HepG2 (cell line): ENCODE measurements around the gene SPPL2B. TPM values are rescaled to one million over a fixed set of nuclear protein-coding genes. Genes with fewer than 3 reads are reported as not detected.

Experiments used
- ATAC-seq: fragments of 200-7000 bp; cut with Tn5 transposase; 3 replicates; pipeline ENCODE4 v1.9.1; 2020; ENCODE audit warnings: mild to moderate bottlenecking, moderate library complexity
- BruUV-seq: library from RNA; stranded (reverse); fragments of 400-500 nt; replicated peaks from 2 replicates; lab custom pipeline; 2021; lab: Mats Ljungman, UMichigan
- CTCF ChIA-PET: fragments of 300-600 bp; formaldehyde crosslinking; extraction: SDS; loops from one replicate; lab custom pipeline; 2021; ENCODE audit warnings: low total read pairs, inconsistent platforms, low intra/inter-chr PET ratio; lab: Yijun Ruan, JAX
- POLR2A ChIA-PET: fragments of 350-600 bp; sonication (Branson Sonifier 250); formaldehyde crosslinking; loops from one replicate; lab custom pipeline; 2020; ENCODE audit warnings: antibody characterized with exemption, inconsistent platforms; lab: Yijun Ruan, JAX
- DNase-seq: peaks from one replicate; pipeline ENCODE4 v3.0.0-alpha.2; 2015; ENCODE audit warnings: low spot score
- FAIRE-seq: peaks from 3 replicates; lab custom pipeline; 2011; peaks lifted over from hg19 to GRCh38; lab: Jason Lieb, UNC
- H2AFZ ChIP-seq: one replicate; pipeline ENCODE4 v1.6.1; 2011; ENCODE audit warnings: low read length, inconsistent platforms
- H3K27ac ChIP-seq: fragments of 300-600 bp; 3 replicates; pipeline ENCODE4 v1.8.0; 2011; ENCODE audit warnings: mixed run types, mild to moderate bottlenecking, mixed read lengths, low read length, inconsistent platforms; ENCODE audit not compliant: insufficient read depth; ENCODE audit errors: extremely low read length
- H3K27me3 ChIP-seq, 2 experiments: fragments of 200-600 bp in 1 of 2; 2 replicates in 1 of 2; 3 replicates in 1 of 2; pipeline versions ENCODE4 v1.6.0 to v1.8.0; 2011; ENCODE audit warnings: low read length in 2 of 2, mild to moderate bottlenecking in 2 of 2, moderate library complexity in 2 of 2, inconsistent platforms in 1 of 2; ENCODE audit not compliant: insufficient read depth in 2 of 2, control insufficient read depth in 1 of 2
- H3K36me3 ChIP-seq, 2 experiments: fragments of 200-600 bp in 1 of 2; replicated peaks in 1 of 2; 2 replicates in 1 of 2; 3 replicates in 1 of 2; pipeline versions ENCODE4 v1.5.1 to v1.8.0; 2011; ENCODE audit warnings: low read length in 2 of 2, inconsistent platforms in 1 of 2; ENCODE audit not compliant: insufficient read depth in 2 of 2, control insufficient read depth in 1 of 2
- H3K4me1 ChIP-seq: 2 replicates; pipeline ENCODE4 v1.5.1; 2012; ENCODE audit warnings: low read length, inconsistent platforms; ENCODE audit not compliant: insufficient read depth
- H3K4me2 ChIP-seq: 2 replicates; pipeline ENCODE4 v1.6.0; 2011; ENCODE audit warnings: low read depth, low read length, inconsistent platforms
- H3K4me3 ChIP-seq, 3 experiments: fragments of 200-600 bp in 1 of 3; sonication (generic), shearing (Covaris generic) in 1 of 3; replicated peaks in 1 of 3; 2 replicates each; pipeline ENCODE4 v1.5.1; 2011 to 2016; ENCODE audit warnings: low read length in 3 of 3, inconsistent platforms in 2 of 3, low read depth in 2 of 3, mild to moderate bottlenecking in 2 of 3, control low read depth in 1 of 3, mixed read lengths in 1 of 3; ENCODE audit not compliant: insufficient read depth in 1 of 3
- H3K79me2 ChIP-seq: one replicate; pipeline ENCODE4 v1.6.1; 2011; ENCODE audit warnings: low read length, inconsistent platforms; ENCODE audit not compliant: insufficient read depth
- H3K9ac ChIP-seq: 2 replicates; pipeline ENCODE4 v1.6.0; 2011; ENCODE audit warnings: mild to moderate bottlenecking, low read depth, low read length, inconsistent platforms; ENCODE audit not compliant: insufficient read depth
- H3K9me3 ChIP-seq: 2 replicates; pipeline ENCODE4 v1.5.1; 2012; ENCODE audit warnings: mild to moderate bottlenecking, low read length
- H4K20me1 ChIP-seq: 2 replicates; pipeline ENCODE4 v1.6.0; 2011; ENCODE audit warnings: inconsistent platforms, mild to moderate bottlenecking, low read length, moderate library complexity; ENCODE audit not compliant: insufficient read depth
- ATAD3A ChIP-seq: sonication (generic); formaldehyde crosslinking; IDR thresholded peaks from 2 replicates; pipeline ENCODE4 v1.4.0; 2020; ENCODE audit warnings: missing genetic modification reagents
- CENPT ChIP-seq: sonication (generic); formaldehyde crosslinking; IDR thresholded peaks from 2 replicates; pipeline ENCODE4 v1.8.0; 2022; ENCODE audit warnings: low read depth, mild to moderate bottlenecking, moderate library complexity, missing genetic modification reagents
- PHF20 ChIP-seq: sonication (generic); formaldehyde crosslinking; IDR thresholded peaks from 2 replicates; pipeline ENCODE4 v1.5.0; 2020; ENCODE audit warnings: mild to moderate bottlenecking, missing genetic modification reagents
- RBM39 ChIP-seq: fragments of 200-400 bp; formaldehyde crosslinking; IDR thresholded peaks from one replicate; pipeline ENCODE4 v1.6.1; 2018; ENCODE audit warnings: antibody characterized with exemption, mild to moderate bottlenecking, low read depth, low read length; ENCODE audit not compliant: poor library complexity, severe bottlenecking
- TEAD3 ChIP-seq: optimal IDR thresholded peaks from 2 replicates; pipeline ENCODE3; 2016; ENCODE audit warnings: borderline replicate concordance
- ZBTB3 ChIP-seq: sonication (generic); formaldehyde crosslinking; IDR thresholded peaks from 2 replicates; pipeline ENCODE4 v1.4.0; 2020; ENCODE audit warnings: low read depth, mild to moderate bottlenecking, moderate library complexity, missing genetic modification reagents, borderline replicate concordance
- ZMYM3 ChIP-seq: sonication (generic); formaldehyde crosslinking; IDR thresholded peaks from 2 replicates; pipeline ENCODE4 v1.5.1; 2020; ENCODE audit warnings: mild to moderate bottlenecking, missing genetic modification reagents
- ZNF225 ChIP-seq: sonication (generic); formaldehyde crosslinking; IDR thresholded peaks from 2 replicates; pipeline ENCODE4 v1.4.0; 2020; ENCODE audit warnings: mild to moderate bottlenecking, missing genetic modification reagents
- ZNF570 ChIP-seq: sonication (generic); formaldehyde crosslinking; IDR thresholded peaks from 2 replicates; pipeline ENCODE4 v1.4.0; 2020; ENCODE audit warnings: mild to moderate bottlenecking, missing genetic modification reagents, borderline replicate concordance
- ZNF724P ChIP-seq: sonication (generic); formaldehyde crosslinking; IDR thresholded peaks from 2 replicates; pipeline ENCODE4 v1.8.0; 2022; ENCODE audit warnings: missing genetic modification reagents, borderline replicate concordance
- ZNF792 ChIP-seq: IDR thresholded peaks from 2 replicates; pipeline ENCODE4 v1.6.1; 2016
- ZSCAN31 ChIP-seq: sonication (generic); formaldehyde crosslinking; IDR thresholded peaks from 2 replicates; pipeline ENCODE4 v1.5.0; 2020; ENCODE audit warnings: low read depth, mild to moderate bottlenecking, missing genetic modification reagents
- WGBS: methylation state at CpG from one replicate; pipeline ENCODE4 v1.1.6; 2017; ENCODE audit warnings: low lambda C conversion rate; 5-methylcytosine and 5-hydroxymethylcytosine counted together
- in situ Hi-C: cut with HindIII; loops from 2 replicates; pipeline ENCODE4 v1.10.0; 2017; ENCODE audit warnings: low pct_unique_long_range_greater_than_20kb; ENCODE audit not compliant: extremely low pct_ligation_motif_present
- intact Hi-C: fragments of 100-400 bp; cut with micrococcal nuclease; formaldehyde crosslinking; loops from one replicate; pipeline ENCODE4 v1.10.0; 2022; ENCODE audit not compliant: unreplicated experiment
- polyA plus RNA-seq, 8 experiments: library from polyadenylated mRNA; depleted of rRNA in 3 of 8; stranded (reverse) in 7 of 8; unstranded in 1 of 8; fragments of >200 nt; fragmentation: Illumina TruSeq in 4 of 8; extraction: Trizol in 4 of 8; gene quantifications; 2 replicates each; pipeline versions ENCODE4 v1.2.1 to v1.2.3, GENCODE V29; 2011 to 2016; ENCODE audit warnings: low read depth in 4 of 8, missing spikeins in 1 of 8, mixed read lengths in 1 of 8; ENCODE audit not compliant: insufficient read depth in 1 of 8
- total RNA-seq, 5 experiments: library from RNA; depleted of rRNA; stranded (reverse); fragments of >200 nt; fragmentation: Illumina TruSeq; extraction: Trizol; gene quantifications; 2 replicates each; pipeline ENCODE4 v1.2.3, GENCODE V29; 2016; ENCODE audit warnings: low read depth in 1 of 5
- TF ChIP-seq, protein P1 (sequence below): fragments of 450-650 bp; IDR thresholded peaks from 2 replicates; pipeline ENCODE4 v1.6.1; 2016
- TF ChIP-seq, protein P2 (sequence below): sonication (generic); formaldehyde crosslinking; IDR thresholded peaks from 2 replicates; pipeline ENCODE4 v1.4.0; 2020; ENCODE audit warnings: mild to moderate bottlenecking, missing genetic modification reagents
- TF ChIP-seq, protein P3 (sequence below): sonication (generic); formaldehyde crosslinking; IDR thresholded peaks from 2 replicates; pipeline ENCODE4 v1.4.0; 2020; ENCODE audit warnings: missing genetic modification reagents
- TF ChIP-seq, protein P4 (sequence below): sonication (generic); formaldehyde crosslinking; IDR thresholded peaks from 2 replicates; pipeline ENCODE4 v1.5.0; 2020; ENCODE audit warnings: mild to moderate bottlenecking, missing genetic modification reagents

Gene SPPL2B
- total and polyA plus RNA-seq, 2 of the 13 experiments (the other 11 are each of a cell fraction or from before 2014, with no cell fraction given), result 14.9 to 15.2 TPM

DNA sequence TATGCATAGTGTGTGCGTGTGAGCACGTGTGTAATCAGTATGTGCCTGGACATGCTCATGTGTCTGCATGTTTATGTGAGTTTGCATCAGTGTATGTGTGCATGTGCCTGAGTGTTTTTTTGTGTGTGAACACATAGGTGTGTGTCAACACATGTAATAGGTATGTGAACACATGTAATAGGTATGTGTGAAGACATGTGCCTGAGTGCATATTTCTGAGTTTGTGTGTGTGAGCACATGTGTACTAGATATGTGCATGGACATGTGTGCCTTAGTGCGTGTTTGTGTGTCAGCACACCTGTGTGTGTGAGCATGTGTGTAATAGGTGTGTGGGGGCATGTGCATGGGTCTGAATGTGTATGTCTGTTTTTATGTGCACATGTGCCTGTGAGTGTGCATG, 7.4 kb downstream of the SPPL2B start:
- H3K4me3 ChIP-seq, result no peak overlapping the region
- TF ChIP-seq, protein P1, sequence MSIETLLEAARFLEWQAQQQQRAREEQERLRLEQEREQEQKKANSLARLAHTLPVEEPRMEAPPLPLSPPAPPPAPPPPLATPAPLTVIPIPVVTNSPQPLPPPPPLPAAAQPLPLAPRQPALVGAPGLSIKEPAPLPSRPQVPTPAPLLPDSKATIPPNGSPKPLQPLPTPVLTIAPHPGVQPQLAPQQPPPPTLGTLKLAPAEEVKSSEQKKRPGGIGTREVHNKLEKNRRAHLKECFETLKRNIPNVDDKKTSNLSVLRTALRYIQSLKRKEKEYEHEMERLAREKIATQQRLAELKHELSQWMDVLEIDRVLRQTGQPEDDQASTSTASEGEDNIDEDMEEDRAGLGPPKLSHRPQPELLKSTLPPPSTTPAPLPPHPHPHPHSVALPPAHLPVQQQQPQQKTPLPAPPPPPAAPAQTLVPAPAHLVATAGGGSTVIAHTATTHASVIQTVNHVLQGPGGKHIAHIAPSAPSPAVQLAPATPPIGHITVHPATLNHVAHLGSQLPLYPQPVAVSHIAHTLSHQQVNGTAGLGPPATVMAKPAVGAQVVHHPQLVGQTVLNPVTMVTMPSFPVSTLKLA, result peak; percentile 98
- no peak for TF ChIP-seq ZSCAN31
- TF ChIP-seq ATAD3A (CRISPR knock-in tag), result no peak
- no peak for TF ChIP-seq ZMYM3 (CRISPR knock-in tag)
- TF ChIP-seq, protein P2, sequence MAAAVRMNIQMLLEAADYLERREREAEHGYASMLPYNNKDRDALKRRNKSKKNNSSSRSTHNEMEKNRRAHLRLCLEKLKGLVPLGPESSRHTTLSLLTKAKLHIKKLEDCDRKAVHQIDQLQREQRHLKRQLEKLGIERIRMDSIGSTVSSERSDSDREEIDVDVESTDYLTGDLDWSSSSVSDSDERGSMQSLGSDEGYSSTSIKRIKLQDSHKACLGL (CRISPR knock-in tag), result no peak
- no peak for TF ChIP-seq ZNF724P
- no peak for TF ChIP-seq RBM39
- no peak for TF ChIP-seq ZNF570
- TF ChIP-seq ZBTB3, result no peak
- TF ChIP-seq ZNF225 (CRISPR knock-in tag), result no peak
- TF ChIP-seq ZNF792 (CRISPR knock-in tag), result no peak
- TF ChIP-seq, protein P3, sequence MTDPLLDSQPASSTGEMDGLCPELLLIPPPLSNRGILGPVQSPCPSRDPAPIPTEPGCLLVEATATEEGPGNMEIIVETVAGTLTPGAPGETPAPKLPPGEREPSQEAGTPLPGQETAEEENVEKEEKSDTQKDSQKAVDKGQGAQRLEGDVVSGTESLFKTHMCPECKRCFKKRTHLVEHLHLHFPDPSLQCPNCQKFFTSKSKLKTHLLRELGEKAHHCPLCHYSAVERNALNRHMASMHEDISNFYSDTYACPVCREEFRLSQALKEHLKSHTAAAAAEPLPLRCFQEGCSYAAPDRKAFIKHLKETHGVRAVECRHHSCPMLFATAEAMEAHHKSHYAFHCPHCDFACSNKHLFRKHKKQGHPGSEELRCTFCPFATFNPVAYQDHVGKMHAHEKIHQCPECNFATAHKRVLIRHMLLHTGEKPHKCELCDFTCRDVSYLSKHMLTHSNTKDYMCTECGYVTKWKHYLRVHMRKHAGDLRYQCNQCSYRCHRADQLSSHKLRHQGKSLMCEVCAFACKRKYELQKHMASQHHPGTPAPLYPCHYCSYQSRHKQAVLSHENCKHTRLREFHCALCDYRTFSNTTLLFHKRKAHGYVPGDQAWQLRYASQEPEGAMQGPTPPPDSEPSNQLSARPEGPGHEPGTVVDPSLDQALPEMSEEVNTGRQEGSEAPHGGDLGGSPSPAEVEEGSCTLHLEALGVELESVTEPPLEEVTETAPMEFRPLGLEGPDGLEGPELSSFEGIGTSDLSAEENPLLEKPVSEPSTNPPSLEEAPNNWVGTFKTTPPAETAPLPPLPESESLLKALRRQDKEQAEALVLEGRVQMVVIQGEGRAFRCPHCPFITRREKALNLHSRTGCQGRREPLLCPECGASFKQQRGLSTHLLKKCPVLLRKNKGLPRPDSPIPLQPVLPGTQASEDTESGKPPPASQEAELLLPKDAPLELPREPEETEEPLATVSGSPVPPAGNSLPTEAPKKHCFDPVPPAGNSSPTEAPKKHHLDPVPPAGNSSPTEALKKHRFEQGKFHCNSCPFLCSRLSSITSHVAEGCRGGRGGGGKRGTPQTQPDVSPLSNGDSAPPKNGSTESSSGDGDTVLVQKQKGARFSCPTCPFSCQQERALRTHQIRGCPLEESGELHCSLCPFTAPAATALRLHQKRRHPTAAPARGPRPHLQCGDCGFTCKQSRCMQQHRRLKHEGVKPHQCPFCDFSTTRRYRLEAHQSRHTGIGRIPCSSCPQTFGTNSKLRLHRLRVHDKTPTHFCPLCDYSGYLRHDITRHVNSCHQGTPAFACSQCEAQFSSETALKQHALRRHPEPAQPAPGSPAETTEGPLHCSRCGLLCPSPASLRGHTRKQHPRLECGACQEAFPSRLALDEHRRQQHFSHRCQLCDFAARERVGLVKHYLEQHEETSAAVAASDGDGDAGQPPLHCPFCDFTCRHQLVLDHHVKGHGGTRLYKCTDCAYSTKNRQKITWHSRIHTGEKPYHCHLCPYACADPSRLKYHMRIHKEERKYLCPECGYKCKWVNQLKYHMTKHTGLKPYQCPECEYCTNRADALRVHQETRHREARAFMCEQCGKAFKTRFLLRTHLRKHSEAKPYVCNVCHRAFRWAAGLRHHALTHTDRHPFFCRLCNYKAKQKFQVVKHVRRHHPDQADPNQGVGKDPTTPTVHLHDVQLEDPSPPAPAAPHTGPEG (CRISPR knock-in tag), result no peak
- peak; percentile 10 for TF ChIP-seq TEAD3 (CRISPR knock-in tag)
- TF ChIP-seq CENPT (CRISPR knock-in tag), result no peak
- TF ChIP-seq, protein P4, sequence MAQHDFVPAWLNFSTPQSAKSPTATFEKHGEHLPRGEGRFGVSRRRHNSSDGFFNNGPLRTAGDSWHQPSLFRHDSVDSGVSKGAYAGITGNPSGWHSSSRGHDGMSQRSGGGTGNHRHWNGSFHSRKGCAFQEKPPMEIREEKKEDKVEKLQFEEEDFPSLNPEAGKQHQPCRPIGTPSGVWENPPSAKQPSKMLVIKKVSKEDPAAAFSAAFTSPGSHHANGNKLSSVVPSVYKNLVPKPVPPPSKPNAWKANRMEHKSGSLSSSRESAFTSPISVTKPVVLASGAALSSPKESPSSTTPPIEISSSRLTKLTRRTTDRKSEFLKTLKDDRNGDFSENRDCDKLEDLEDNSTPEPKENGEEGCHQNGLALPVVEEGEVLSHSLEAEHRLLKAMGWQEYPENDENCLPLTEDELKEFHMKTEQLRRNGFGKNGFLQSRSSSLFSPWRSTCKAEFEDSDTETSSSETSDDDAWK (CRISPR knock-in tag), result no peak
- no peak for TF ChIP-seq PHF20 (CRISPR knock-in tag)
- no peak for ATAC-seq
- 95% methylated on average over 3 of the region's 3 CpGs for WGBS
- no peaks in the 10 kb centered on the region for H3K9me3 ChIP-seq
- intact Hi-C loops, result no loop called here
- H3K4me2 ChIP-seq, result no peak overlapping the region
- H3K27me3 ChIP-seq, result no peaks in the 10 kb centered on the region
- no peak overlapping the region for H3K27ac ChIP-seq
- no peak for DNase-seq
- FAIRE-seq, result no peak
- peaks cover 37% of the 10 kb centered on the region for H3K4me1 ChIP-seq
- H3K36me3 ChIP-seq, result no peaks in the 10 kb centered on the region; a peak in 1 of 5 replicates
- H3K9ac ChIP-seq, result no peak overlapping the region
- peaks cover 10% of the 10 kb centered on the region for H3K79me2 ChIP-seq
- ChIA-PET CTCF (no interaction called here), POLR2A (no interaction called here)
- in situ Hi-C loops, result no loop called here
- peaks cover 6% of the 10 kb centered on the region; the same call in 1 of the 2 replicates for H4K20me1 ChIP-seq
- no peak overlapping the region for H2AFZ ChIP-seq
- no TSS peak for BruUV-seq
